HT-29 (cell line): ENCODE measurements around the gene TMED10. TPM values are rescaled to one million over a fixed set of nuclear protein-coding genes. Genes with fewer than 3 reads are reported as not detected.
A peak's percentile ranks its signal among the peaks of the same experiment; 100 is the strongest.

Experiments used
- DNase-seq: peaks from one replicate; pipeline ENCODE4 v3.0.0-alpha.2; 2015; ENCODE audit warnings: low spot score
- total RNA-seq: library from RNA; depleted of rRNA; stranded (reverse); fragments of >200 nt; shearing (Covaris generic); gene quantifications from 2 replicates; pipeline ENCODE4 v1.2.3, GENCODE V29; 2014; rRNA removed

The TMED10 gene
- 136 and 148 TPM in 2 replicates for total RNA-seq

DNA sequence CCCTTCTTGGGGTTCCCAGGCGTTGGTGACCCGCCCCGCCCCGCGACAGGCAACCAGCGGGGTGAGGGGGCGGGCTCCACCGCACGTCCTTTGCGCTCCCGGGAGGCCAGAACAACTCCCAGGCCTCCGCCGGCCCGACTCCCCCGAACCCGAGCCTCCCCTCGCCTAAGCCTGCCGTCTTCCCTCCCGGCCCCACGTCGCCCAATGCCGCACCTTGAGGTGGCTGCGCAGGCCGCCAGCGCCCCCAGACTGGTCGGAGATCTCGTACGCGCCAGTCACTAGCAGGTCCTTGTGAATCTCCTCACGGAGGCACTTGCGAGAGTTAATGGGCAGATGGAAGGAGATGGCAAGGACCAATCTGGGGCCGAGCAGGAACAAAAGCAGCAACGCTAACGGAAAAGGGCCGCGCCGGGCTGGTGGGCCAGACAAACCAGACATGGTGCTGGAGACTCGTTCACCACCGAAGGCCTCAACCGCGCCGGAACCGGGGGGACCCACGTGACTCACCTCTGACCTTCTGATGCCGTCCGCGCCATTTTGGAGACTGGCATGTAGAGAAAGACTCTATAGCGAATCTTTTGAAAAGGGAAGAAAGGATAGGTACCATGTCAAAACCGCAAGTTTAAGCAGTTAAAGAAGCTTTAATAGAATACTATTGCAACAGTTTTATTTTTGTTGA, at the start of gene TMED10:
TMED10 (minus strand) TSS at position 471 of the 679 bp plus-strand sequence; CDS start at position 438, 33 bp downstream.
- peak; percentile 92 for DNase-seq

DNA sequence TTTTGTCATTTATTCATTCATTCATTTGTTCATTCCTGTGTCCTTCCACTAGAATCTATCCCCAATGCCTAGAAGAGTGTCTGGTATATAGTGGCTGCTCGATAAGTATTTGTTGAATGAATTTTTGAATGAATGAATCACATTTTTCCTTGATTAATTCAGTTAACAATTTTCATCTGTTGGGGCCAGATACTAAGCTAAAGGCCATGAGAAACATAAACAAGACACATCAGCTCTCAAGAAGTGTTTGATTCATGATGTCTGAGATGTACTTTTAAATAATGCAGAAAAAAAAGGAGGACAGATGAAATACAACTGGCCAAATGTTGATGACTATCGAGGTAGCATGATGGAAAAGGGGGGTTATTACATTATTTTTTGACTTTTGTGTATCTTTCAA, 48.1 kb upstream of the TMED10 start:
- no peak for DNase-seq

DNA sequence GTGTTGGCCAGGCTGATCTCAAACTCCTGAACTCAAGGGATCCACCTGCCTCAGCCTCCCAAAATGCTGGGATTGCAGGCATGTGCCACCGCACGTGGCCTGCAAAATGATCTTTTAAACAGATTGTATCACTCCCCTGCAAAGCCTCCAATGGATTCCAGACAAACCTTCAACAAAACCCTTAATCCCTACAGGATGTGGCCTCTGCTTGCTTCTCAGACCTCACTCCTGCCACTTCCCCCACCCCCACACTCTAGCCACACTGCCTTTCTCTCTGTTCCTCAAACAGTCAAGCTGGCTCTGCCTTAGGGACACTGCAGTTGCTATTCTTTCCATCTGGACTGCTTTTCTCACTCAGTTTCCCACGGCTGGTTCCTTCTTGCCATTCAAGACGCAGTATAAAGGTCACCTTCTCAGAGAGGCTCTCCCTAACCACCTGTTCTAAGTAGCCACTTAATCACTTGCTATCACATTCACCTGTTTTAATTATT, 47.3 kb upstream of the TMED10 start:
- peak; percentile 15 for DNase-seq

DNA sequence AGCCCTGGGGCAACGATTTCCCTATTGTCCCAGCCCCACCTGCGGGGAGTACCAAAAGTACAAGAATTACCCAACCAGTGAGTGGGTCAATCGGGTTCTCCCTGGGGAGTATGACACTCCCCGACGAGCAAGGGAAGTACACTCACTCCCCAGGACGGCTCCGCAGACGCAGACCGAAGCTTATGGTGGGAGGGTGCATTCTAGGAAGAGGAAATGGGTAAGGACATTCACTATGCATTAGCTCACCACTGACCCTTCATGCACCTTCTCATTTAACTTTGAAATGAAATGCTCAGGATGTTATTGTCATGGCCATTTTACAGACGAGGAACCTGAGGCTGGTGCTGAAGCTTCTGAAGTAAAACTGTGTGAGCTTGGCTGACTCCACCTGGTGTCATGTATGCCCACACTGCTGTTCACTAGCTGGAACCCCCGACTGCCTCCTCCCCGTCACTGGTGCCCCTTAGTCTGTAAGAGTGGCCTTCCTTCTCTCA, 45.8 kb upstream of the TMED10 start:
- no peak for DNase-seq

DNA sequence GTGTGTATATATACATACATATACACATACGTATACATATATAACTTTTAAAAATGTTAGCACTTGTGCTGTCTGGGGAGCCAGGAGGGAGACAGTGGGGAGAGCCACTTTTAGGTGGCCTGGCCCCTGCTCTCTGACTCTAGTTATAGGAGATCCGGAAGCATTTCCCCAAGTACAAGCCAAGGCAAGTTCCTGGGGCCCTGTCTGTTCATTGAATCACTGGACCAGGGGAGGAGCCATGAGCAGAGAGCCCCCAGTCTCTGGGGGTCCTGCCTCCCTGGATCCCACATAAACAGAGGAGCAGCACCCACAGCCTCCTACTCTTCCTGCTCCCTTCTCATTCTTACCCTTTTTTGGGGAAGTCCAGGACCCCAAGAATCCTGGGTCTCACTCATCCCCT, 45.4 kb upstream of the TMED10 start:
- DNase-seq, result no peak

DNA sequence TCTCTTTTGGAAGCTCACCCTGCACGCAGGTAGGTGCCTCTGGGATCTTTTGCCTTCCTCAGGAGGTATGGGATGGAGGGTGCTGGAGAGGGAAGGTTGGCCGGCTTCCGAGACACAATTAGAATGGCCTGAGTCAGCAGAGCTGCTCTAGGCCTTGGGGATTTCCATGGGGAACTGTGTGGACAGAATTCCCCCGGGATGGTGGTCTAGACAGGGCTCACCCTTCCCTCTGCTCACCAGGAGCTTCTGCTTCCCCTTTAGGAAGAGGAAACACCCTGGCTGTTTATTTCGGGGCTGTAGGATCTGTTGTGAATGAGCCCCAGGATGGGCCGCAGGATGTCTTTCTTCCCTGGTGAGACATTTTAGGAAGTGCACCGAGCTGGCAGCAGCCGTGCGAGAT, 43.7 kb upstream of the TMED10 start:
- no peak for DNase-seq

DNA sequence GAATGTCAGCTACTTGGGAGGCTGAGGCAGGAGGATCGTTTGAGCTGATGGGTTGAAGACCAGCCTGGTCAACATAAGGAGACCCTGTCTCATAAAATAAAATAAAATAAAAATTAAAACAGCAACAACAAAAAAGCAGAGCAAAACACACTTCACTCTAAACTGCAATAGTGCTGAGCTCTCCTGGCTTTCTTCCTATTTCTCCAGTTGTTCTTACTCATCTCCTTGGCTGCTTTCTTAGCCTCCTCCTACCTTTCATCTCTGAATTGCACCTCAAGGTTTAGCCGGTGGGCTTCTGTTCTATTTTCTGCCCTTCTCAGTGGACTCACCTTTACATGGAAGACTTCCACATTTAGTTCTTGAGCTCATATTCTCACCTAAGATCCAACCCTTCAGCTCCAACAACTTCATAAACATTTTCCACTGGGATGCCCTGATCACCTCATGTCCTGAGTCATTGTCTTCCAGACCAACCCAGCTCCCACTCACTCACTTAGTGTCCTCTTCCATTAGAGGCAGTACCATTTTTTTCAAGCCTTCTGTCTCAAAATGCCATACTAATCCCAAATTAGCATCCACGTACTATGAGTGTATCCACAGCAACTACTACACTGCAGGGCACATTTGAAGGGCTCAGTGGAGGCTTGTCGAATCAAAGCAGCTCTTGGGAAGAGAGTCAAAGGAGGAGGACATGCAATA, 41.2 kb upstream of the TMED10 start:
- no peak for DNase-seq

DNA sequence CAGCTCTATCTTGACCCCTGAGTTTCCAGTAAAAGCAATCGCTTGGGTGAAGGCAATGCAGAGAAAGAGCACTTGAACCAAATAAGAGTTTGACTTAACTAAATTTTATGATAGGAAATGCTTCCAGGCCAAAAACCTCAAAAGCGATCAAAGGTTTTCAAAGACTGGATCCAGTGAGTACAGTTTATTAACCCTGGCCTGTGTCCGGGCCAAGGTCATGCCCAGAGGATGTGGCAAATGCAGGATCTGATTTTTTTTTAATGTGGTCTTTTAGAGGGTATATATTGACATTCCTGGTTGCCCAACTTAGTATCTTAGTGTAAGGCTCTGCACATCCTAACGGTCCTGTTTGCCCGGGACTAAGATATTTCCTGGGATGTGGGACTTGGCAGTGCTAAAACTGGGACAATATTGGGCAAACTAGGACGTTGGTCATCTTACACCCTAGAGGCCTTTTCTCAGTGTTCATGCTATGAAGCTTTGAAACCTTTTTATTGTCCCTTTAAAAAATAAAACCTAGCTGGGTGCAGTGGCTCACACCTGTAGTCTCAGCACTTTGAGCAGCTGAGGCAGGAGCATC, 40.1 kb upstream of the TMED10 start:
- DNase-seq, result no peak

DNA sequence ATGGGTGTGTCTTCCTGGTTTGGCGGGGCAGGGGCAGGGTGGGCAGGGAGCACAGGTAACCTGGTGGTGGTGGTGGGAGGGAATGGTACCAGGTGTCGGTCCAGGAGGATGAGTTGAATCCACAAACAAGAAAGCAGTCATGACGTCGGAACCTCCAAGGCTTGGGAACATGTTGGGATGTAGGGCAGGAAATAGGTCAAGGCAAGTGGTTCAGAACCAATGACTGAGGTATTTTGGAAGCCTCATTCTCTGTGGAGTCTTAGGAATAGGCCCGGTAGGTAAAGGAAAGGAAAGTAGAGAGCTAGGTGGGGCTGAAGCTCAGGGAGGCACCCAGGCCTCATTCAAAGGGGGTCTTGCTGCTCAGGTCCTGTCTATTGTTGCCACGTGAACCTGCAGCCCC, 39.1 kb upstream of the TMED10 start:
- DNase-seq, result no peak

DNA sequence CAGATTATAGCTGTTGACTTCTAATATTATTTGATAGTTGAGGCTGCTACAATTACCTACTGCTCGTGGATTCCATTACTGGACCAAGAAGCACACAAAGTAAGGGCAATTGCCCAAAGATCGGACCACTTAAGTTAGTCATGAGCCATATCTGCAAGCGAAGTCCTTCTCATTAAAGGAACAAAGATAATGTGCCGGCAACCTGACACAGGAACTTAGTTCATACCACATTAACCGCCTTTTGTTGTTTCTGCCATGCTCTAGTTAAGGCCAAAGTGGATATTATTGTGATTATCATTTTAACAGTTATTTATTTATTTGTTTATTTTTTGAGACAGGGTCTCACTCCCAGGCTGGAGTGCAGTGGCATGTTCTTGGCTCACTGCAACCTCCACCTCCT, 38.1 kb upstream of the TMED10 start:
- DNase-seq, result no peak

DNA sequence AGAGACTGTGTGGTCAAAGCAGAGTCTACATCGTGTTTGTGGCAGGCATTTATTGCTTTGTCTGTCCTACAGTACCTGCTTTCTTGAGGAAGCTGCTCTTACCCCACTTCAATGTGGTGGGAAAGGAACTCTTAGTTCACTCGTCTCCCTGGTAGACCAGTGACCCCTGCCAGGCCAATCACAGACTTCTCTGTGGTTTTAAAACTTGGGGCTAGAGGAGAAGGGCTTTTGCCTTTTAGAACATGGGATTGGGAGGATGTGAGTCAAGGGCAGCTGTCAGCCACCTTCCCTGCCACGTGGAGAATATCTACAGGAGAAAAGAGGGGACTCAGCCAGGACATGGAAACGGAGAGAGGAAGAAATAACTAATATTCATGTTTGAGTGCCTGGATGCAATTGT, 36.8 kb upstream of the TMED10 start:
- DNase-seq, result no peak

DNA sequence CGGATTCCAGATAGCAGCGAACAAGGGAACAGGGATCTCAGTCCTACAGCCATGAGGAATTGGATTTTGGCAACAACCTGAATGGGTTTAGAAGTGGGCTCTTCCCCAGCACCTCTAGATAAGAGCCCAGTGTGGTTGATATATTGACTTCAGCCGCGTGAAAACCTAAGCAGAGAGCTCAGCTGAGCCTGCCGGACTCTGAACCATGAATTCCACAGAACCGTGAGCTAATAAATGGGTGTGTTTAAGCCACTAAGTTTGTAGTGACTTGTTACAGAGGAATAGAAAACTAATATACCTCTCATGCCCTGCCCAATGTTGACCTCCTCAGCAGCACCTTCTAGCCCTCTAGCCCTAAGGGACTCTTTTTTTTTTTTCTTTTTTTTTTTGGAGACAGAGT, 32.4 kb upstream of the TMED10 start:
- DNase-seq, result no peak

DNA sequence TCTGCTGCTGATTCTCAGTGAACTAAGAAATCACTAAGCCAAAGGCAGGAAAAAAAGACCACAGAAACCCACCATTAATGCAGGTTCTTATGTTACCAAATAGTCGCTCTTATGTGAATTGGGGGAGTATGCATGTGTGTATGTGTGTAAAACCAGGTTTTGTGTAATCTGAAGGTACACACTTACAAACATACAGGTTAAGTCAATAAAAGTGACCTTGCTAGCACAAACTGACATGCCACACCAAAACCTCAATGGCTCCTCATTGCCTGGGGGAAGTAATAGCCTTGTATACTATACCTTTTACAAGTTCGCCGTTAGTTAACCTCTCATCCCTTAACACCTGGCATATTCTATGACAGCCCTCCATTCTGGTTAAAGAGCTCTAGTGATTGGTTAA, 29.8 kb upstream of the TMED10 start:
- DNase-seq, result no peak

DNA sequence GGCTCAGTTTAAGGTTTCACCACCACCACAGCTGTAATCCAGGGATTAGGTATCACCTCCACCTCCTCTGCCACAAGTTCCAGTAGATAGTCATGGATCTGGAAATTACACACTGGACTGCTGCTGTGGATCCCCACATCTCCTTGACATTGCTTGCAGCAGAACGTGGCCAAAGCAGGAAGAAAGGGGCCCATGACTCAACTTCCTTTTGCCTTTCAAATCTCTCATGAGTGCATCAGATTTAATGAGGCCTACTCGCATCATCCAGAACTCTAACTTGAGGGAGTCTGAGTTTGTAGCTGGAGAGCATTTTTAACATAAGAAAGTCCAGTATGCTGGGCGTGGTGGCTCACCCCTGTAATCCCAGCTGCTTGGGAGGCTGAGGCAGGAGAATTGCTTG, 29.2 kb upstream of the TMED10 start:
- no peak for DNase-seq

DNA sequence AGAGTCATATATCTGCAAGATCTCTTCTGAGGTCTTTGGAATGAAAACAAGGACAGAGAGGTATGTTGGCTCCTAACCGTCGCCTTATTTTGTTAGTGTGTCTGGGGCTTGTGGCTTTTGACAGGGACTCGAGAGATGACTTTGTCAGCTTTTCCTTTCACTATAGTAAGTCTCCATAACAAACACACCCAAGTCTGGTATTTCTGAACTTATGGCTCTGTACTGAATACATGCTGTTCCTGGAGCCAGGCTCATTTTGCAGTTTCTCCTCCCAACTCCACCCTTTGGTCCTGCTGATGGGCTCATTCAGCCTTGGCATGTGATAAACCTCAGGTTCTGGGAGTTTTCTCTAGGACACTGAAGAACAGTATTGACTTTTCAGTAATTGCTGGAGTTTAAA, 27.7 kb upstream of the TMED10 start:
- peak; percentile 49 for DNase-seq

DNA sequence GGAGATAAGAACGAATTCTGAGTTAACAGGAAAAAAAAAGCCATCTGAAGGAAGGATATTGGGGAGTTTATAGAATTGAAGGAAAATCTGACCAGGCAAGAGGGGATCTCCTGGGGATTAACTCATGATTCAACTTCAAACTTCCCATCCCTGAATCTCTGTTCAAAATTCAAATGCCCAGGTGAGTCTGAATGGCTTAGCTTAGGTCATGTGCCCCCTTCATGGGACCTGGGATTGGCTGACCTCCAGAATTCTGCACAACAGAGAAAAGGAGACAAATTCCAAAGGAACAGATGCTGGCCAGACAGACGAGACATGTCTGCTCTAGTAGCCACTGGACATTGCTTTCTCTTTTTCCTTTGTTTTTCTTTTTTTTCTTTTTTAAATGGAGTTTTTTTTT, 26.2 kb upstream of the TMED10 start:
- no peak for DNase-seq

DNA sequence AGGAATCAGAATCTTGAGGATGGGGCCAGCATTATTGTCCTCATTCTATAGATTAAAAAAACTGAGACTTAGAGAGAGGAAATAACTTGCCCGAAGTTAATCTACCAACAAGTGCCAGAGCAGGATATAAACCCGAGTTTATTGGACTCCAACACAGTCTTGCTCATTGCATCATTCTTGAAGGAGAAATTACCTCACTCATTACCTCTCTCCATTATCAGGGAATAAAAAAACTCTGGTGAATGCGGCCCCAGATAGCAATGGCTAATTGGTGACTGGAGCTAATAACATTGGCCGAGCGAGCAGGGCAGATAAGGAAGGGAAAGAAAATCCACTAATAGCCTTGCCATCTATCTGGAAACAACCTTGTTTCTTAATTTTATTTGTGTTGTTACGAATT, 24.7 kb upstream of the TMED10 start:
- DNase-seq, result no peak

DNA sequence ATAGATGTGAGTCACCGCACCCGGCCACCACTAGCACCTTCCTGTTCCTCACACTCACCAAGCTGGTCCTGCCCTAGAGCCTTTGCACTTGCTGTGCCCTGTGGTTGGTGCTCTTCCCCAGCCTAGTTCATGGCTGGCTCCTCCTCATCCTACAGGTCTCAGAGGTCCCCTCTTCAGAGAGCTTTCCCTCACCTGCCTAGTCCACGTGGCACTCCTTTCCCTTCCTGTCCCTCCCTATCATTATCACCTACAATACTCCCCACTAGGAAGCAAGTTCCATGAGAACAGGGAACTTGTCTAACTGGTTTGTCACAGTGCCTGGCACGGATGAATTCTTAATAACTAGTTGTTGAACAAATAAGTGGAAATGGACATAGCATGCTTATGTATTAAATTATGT, 24.0 kb upstream of the TMED10 start:
- peak; percentile 94 for DNase-seq

DNA sequence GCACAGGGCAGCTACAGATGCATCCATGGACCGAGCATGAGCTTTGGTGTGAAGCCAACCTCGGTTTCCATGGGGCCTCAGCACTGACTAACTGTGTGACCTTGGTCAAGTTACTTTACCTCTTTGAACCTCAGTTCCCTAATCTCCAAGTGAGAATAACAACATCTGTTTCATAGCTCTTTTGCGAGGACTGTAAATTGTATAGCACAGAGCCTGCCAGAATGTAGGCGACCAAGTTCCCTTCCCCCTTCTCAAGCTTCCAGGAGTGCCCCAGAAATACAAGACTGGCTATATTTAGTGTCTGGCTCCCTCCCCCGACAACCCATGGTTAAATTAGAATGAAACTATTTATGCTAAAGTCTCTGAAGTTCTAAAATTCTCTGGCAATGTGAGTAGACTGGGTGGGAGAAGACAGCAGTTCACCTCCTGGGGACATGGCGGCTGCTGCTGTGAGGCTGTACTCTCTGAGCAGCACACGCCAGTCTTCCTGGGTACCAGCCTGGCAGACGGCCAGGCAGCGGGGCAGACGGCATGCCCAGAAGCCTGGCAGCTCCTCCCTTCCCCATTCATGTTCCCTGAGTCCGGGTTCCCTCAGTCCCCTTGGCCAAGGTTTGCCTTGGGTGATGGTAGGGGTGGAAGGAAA, 22.0 kb upstream of the TMED10 start:
- peak; percentile 46 for DNase-seq

DNA sequence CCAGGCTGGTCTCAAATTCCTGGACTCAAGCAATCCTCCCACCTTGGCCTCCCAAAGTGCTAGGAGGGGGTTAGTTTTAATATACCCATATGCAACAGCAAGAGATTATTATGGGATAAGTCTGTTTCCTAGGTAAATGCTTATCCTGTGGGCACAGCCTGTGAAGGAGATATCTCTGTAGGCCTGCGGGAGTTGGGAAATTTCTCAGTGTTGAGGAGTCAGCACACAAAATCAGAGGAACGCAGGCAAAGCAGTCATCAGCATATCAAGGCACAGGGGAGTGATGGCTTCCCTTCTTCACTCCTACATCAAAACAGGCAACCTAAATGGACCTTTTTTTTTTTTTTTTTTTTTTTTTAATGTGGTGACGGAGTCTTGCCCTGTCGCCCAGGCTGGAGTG, 20.9 kb upstream of the TMED10 start:
- DNase-seq, result no peak

DNA sequence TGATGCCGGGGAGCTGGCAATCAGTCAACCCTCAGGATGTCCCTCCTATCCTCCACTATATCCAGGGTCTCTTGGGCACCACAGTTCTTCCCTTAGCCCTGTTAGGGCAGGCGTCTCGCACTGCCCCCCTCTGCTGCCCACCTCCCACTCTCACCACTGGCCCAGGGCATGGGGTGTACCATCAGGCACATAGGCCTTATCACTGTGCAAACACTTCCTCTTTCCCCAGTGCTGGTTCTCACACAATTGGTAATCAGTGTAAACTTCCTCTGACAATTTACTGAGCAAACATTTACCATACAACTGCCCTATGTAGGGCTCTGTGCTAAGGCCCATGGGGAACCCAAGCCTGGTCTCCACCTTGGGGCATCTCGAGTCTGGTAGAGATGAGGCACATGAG, 20.1 kb upstream of the TMED10 start:
- peak; percentile 51 for DNase-seq

DNA sequence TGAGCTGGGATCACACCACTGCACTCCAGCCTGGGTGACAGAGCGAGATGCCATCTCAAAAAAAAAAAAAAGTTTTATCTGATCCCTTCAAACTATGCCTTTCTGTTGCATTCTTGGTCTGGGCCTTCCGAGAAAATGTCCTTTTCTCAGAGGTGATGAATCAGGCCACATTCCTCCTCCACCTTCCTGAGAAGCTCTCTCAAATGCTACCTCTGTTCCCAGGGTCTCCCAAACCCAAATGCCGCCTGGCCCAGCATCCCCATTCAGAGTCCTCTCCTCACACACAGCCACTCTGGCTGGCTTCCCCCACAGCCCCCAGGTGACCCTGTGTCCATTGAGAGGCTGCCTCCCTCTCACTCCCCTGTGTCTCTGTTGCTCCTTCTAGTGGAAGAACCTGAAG, 19.7 kb upstream of the TMED10 start:
- no peak for DNase-seq
